ENCODE measurements around the gene TNFSF8.

TNFSF8 gene

GRCh38 chr9:114884787-114885452, 45.5 kb downstream of the TNFSF8 start:
- no peak for DNase-seq (ENCODE audit: insufficient read length, low spot score)
- no peak for FAIRE-seq
- no peak for TF ChIP-seq CTCF (IDR thresholded peaks at IDR 0.05; ENCODE audit: insufficient read depth, missing control alignments)

GRCh38 chr9:114883709-114884108, 46.7 kb downstream of the TNFSF8 start:
- no peak for DNase-seq (ENCODE audit: insufficient read length, low spot score)
- no peak for FAIRE-seq
- TF ChIP-seq CTCF (IDR thresholded peaks at IDR 0.05; ENCODE audit: insufficient read depth, missing control alignments), result no peak

- DNase-seq (ENCODE audit: insufficient read length, low spot score) (no peak), FAIRE-seq (no peak)
- no peak for TF ChIP-seq CTCF (IDR thresholded peaks at IDR 0.05; ENCODE audit: insufficient read depth, missing control alignments)
These were observed 50.1 kb downstream of the TNFSF8 start for GRCh38 chr9:114880291-114880745.

- no peak for TF ChIP-seq CTCF (IDR thresholded peaks at IDR 0.05; ENCODE audit: insufficient read depth, missing control alignments)
- FAIRE-seq (no peak), DNase-seq (ENCODE audit: insufficient read length, low spot score) (no peak)
These were observed 51.4 kb downstream of the TNFSF8 start for GRCh38 chr9:114878879-114879564.

DNA sequence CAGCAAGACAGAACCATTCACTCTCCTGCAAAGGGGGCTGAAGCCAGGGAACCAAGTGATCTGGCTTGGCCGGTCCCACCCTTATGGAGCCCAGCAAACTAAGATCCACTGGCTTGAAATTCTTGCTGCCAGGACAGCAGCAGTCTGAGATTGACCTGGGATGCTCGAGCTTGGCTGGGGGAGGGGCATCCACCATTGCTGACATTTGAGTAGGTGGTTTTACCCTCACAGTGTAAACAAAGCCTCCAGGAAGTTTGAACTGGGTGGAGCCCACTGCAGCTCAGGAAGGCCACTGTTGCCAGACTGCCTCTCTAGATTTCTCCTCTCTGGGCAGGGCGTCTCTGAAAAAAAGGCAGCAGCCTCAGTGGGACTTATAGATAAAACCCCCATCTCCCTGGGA, 60.5 kb downstream of the TNFSF8 start:
- no peak for FAIRE-seq
- no peak for TF ChIP-seq CTCF (IDR thresholded peaks at IDR 0.05; ENCODE audit: insufficient read depth, missing control alignments)
- no peak for DNase-seq (ENCODE audit: insufficient read length, low spot score)

- FAIRE-seq, result no peak
- DNase-seq (ENCODE audit: insufficient read length, low spot score), result no peak
- TF ChIP-seq CTCF (IDR thresholded peaks at IDR 0.05; ENCODE audit: insufficient read depth, missing control alignments), result no peak
These were observed 61.0 kb downstream of the TNFSF8 start for GRCh38 chr9:114869378-114869777.

DNA sequence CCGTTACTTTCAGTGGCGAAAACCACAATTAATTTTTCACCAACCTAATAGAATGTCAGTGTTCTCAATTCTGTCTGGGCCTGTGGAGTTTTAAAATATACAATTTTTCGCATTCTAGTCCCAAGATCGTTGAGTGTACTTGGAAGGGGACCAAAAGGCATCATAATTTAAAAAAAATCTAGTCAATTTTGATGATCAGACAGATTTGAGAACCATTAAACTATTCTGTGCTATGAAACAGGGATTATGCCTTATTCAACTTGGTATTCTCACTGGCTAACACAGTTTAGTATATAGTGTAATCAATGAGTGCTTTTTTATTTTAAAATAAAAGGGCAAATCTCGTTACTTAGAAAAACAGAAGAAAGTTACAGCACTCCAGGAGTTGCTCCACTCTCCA, 63.1 kb downstream of the TNFSF8 start:
- no peak for TF ChIP-seq CTCF (IDR thresholded peaks at IDR 0.05; ENCODE audit: insufficient read depth, missing control alignments)
- FAIRE-seq (no peak), DNase-seq (ENCODE audit: insufficient read length, low spot score) (no peak)
